AG04450 (cell line): Measurements from ENCODE around the gene ZNF574. TPM values are rescaled to one million over a fixed set of nuclear protein-coding genes. Genes with fewer than 3 reads are reported as not detected.

Source experiments
- CTCF ChIA-PET: fragments of 300-600, 350-600 bp; formaldehyde crosslinking; extraction: SDS; loops from one replicate; lab custom pipeline; 2022; ENCODE audit warnings: antibody characterized with exemption, inconsistent platforms; lab: Charles Lee
- POLR2A ChIA-PET: fragments of 350-600 bp; formaldehyde crosslinking; extraction: SDS; loops from one replicate; lab custom pipeline; 2021; ENCODE audit warnings: antibody characterized with exemption, inconsistent platforms; lab: Yijun Ruan, JAX
- DNase-seq: peaks from one replicate; pipeline ENCODE4 v3.0.0-alpha.2; 2011; ENCODE audit warnings: low read depth, low spot score
- H3K27ac ChIP-seq: one replicate; pipeline ENCODE4 v1.5.1; 2012; ENCODE audit warnings: low read depth, low read length, control low read depth
- H3K27me3 ChIP-seq: one replicate; pipeline ENCODE4 v1.6.0; 2012; ENCODE audit warnings: low read length; ENCODE audit not compliant: control insufficient read depth, insufficient read depth
- H3K4me3 ChIP-seq: 2 replicates; pipeline ENCODE4 v1.5.1; 2011; ENCODE audit warnings: mild to moderate bottlenecking, low read depth, low read length, control low read depth
- H3K9me3 ChIP-seq: 2 replicates; pipeline ENCODE4 v1.5.1; 2012; ENCODE audit warnings: low read length; ENCODE audit not compliant: control insufficient read depth, insufficient read depth
- polyA plus RNA-seq: library from polyadenylated mRNA; depleted of rRNA; stranded (reverse); fragments of >200 nt; gene quantifications from 2 replicates; pipeline ENCODE4 v1.2.3, GENCODE V29; 2011
- TF ChIP-seq, protein P1 (sequence below): IDR thresholded peaks from 2 replicates; pipeline ENCODE4 v1.5.1; 2011; ENCODE audit warnings: low read depth, low read length, control low read depth, inconsistent platforms

Gene ZNF574
- polyA plus RNA-seq, 1 experiment, result 5.5 TPM

DNA sequence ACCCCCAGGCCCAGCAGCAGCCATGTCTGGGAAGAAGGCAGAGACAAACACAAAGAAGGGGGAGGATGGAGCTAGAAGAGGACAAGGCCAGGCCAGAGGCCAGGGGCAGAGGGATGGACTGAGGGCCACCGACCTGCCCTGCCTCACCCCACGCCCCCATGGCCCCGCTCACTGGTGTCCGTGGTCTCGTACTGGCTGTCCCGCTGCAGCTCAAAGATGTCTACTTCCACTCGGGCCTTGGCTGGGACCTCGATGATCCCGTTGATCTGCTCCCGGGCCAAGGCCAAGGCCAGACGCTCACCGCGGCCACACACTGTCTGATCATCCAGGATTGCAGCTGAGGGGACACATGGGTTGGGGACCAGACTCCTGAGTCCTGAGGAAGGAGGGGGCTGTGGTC lies 10.9 kb upstream of the ZNF574 start:
- ChIA-PET CTCF (interaction anchor here (0.7 to 1.0 kb wide), 2 partner anchors 30 to 44 kb away, joined by 3 to 5 read pairs; no protein-coding TSS in a partner anchor), POLR2A (no interaction called here)
- Histone ChIP-seq H3K27ac (no peak overlapping the region), H3K9me3 (no peaks in the 10 kb centered on the region; the same call in 1 of the 2 replicates), H3K4me3 (no peak overlapping the region), H3K27me3 (peaks cover 56% of the 10 kb centered on the region)
- TF ChIP-seq, protein P1, sequence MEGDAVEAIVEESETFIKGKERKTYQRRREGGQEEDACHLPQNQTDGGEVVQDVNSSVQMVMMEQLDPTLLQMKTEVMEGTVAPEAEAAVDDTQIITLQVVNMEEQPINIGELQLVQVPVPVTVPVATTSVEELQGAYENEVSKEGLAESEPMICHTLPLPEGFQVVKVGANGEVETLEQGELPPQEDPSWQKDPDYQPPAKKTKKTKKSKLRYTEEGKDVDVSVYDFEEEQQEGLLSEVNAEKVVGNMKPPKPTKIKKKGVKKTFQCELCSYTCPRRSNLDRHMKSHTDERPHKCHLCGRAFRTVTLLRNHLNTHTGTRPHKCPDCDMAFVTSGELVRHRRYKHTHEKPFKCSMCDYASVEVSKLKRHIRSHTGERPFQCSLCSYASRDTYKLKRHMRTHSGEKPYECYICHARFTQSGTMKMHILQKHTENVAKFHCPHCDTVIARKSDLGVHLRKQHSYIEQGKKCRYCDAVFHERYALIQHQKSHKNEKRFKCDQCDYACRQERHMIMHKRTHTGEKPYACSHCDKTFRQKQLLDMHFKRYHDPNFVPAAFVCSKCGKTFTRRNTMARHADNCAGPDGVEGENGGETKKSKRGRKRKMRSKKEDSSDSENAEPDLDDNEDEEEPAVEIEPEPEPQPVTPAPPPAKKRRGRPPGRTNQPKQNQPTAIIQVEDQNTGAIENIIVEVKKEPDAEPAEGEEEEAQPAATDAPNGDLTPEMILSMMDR, result no peak
- DNase-seq, result no peak

DNA sequence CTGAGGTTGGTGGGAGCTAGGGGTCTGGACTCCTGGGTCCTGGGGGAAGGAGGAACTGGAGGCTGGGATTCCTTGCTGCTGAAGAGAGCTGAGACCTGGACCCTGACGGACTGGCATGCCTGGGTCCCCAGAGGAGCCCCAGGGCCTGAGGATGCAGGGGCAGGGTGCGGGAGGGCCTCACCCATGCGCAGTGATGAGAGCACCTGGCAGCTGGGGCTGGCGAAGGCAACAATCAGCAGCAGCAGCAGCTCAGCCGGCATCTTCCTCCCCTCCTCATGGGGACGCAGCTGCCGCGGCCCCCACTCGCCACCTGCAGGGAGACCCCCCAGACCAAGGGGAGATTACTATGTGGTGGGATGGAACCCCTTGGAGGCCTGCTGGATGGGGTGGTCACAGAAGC lies 10.5 kb upstream of the ZNF574 start:
- Histone ChIP-seq H3K27me3 (peaks cover 60% of the 10 kb centered on the region), H3K4me3 (no peak overlapping the region), H3K9me3 (no peaks in the 10 kb centered on the region; the same call in 1 of the 2 replicates), H3K27ac (no peak overlapping the region)
- DNase-seq, result no peak
- TF ChIP-seq, protein P1, result no peak
- CTCF ChIA-PET, result interaction anchor here (1.0 kb wide), 1 partner anchor 43 kb away, joined by 3 read pairs; no protein-coding TSS in a partner anchor
- POLR2A ChIA-PET, result no interaction called here

DNA sequence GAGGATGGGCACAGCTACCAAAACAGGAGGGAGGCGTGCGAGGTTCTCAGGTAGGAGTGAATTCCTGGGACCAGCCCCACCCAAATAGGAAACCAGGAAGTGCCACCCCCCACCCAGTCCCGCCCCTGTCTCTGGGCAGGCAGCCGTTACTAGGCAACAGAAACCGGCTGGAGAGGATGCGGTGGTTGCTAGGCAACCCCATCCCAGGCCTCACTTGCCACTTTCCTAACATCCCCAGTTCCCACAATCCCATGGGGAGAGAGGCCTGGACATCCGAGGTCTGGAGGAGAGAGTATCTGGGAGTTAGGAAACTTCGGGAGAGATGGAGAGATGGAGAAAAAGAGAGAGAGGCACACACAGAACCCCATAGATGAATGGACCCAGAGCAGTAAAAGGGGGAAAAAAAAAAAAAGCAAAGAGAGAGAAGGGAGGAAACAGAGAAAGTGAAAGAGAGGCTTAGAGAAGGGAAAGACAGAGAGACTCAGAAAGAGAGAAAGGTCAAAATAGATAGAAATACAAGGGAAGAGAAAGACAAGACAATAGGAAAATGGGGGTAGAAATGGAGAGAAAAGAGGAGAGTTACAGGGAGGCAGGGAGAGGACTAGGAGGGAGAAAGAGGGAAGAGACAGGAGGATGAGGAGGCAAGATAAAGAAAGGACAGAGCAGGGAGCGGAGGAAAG lies 9.8 kb upstream of the ZNF574 start:
- no peaks in the 10 kb centered on the region; the same call in 1 of the 2 replicates for H3K9me3 ChIP-seq
- H3K4me3 ChIP-seq, result no peak overlapping the region
- no peak for DNase-seq
- POLR2A ChIA-PET, result no interaction called here
- TF ChIP-seq, protein P1, result no peak
- CTCF ChIA-PET, result interaction anchor here (1.0 to 2.0 kb wide), 2 partner anchors 31 to 43 kb away, joined by 3 to 7 read pairs; no protein-coding TSS in a partner anchor
- no peak overlapping the region for H3K27ac ChIP-seq
- H3K27me3 ChIP-seq, result peaks cover 64% of the 10 kb centered on the region

DNA sequence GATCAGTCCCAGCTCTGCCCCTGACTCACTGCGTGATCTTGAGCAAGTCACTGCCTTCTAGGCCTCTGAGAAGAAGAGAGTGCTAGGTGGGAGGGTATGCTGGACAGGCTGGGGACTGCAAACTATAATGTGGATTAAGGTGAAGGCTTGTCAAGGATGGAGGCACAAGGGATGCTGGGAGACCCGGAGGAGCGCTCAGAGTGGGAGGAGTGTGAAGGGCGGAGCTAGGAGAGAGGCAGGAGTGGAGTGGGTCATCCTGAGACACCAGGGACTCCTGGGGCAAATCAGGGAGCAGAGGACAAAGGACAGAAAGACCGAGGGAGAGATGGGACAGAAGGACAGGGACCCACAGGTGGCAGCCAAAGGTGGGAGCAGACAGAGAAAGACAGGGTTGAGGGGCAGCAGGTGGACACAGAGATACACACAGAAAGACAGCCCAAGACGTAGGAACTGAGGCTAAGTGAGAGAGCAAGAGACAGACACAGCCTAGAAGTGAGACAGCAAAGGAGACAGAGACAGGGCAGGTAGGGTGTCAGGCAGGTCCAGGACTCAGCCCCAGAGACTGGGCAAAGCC lies 8.6 kb upstream of the ZNF574 start:
- TF ChIP-seq, protein P1, result no peak
- DNase-seq, result no peak
- no peak overlapping the region for H3K4me3 ChIP-seq
- CTCF ChIA-PET, result interaction anchor here (2.0 kb wide), 1 partner anchor 32 kb away, joined by 7 read pairs; no protein-coding TSS in a partner anchor
- POLR2A ChIA-PET, result no interaction called here
- no peaks in the 10 kb centered on the region; the same call in 1 of the 2 replicates for H3K9me3 ChIP-seq
- no peak overlapping the region for H3K27ac ChIP-seq
- peaks cover 64% of the 10 kb centered on the region for H3K27me3 ChIP-seq

DNA sequence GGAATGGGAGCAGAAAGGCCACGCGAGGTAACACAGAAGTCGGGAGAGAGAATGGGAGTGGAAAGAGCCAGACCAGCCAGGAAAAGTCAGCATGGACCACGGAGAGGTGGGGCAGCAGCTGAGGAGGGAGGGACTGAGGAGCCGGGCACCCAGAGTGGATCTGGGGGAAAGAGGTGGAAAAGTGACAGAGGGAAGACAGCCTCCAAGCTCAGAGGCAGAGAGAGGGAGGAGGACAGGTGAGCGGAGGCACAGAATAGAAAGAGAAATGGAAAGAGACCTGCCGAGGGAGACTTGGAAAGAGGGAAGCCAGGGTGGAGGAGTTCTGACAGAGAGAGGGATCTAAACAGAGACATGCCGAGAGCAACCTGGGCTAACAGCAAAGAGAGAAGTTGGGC lies 7.6 kb upstream of the ZNF574 start:
- TF ChIP-seq, protein P1, result no peak
- no peak overlapping the region for H3K4me3 ChIP-seq
- H3K27me3 ChIP-seq, result peaks cover 61% of the 10 kb centered on the region
- H3K9me3 ChIP-seq, result no peaks in the 10 kb centered on the region; the same call in 1 of the 2 replicates
- POLR2A ChIA-PET, result no interaction called here
- CTCF ChIA-PET, result no interaction called here
- H3K27ac ChIP-seq, result no peak overlapping the region
- no peak for DNase-seq
